Raji (cell line): Measurements from ENCODE around the gene CCNA2.
A peak's percentile ranks its signal among the peaks of the same experiment; 100 is the strongest.

Source experiments
- POLR2A ChIP-seq: IDR thresholded peaks from 2 replicates; pipeline ENCODE4 v1.6.1; 2011; ENCODE audit warnings: low read depth, low read length, control low read depth; ENCODE audit not compliant: insufficient read depth

Gene CCNA2

DNA sequence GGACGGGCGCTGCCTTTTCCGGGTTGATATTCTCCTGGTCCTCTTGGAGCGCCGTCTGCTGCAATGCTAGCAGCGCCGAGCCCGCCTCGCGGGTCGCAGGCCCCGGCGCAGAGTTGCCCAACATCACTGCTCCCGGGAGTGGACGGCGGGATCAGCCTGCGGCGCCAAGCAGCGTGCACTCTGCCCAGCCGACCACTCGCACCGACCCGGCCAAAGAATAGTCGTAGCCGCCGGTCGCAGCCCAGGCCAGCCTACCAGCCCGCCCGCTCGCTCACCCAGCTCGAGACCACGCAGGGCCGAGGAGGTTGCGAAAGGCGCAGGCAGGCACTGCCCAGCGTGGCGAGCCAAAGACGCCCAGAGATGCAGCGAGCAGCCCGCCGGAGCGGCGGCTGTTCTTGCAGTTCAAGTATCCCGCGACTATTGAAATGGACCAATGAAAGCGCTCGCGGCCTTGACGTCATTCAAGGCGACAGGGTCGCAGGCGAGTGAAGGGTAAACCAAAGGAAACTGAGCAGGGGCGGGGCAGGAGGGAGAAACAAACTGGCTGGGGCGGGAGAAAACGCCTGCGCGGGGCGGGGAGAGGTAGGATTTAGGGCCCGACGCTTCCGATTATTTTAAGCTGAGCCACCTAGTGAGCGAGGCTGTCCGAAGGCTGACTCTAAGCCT, at the start of gene CCNA2:
TSS of gene CCNA2 (minus strand) at position 379 of the 666 bp plus-strand sequence. CDS start at position 124, 255 bp downstream.
- TF ChIP-seq POLR2A = peak; percentile 95

DNA sequence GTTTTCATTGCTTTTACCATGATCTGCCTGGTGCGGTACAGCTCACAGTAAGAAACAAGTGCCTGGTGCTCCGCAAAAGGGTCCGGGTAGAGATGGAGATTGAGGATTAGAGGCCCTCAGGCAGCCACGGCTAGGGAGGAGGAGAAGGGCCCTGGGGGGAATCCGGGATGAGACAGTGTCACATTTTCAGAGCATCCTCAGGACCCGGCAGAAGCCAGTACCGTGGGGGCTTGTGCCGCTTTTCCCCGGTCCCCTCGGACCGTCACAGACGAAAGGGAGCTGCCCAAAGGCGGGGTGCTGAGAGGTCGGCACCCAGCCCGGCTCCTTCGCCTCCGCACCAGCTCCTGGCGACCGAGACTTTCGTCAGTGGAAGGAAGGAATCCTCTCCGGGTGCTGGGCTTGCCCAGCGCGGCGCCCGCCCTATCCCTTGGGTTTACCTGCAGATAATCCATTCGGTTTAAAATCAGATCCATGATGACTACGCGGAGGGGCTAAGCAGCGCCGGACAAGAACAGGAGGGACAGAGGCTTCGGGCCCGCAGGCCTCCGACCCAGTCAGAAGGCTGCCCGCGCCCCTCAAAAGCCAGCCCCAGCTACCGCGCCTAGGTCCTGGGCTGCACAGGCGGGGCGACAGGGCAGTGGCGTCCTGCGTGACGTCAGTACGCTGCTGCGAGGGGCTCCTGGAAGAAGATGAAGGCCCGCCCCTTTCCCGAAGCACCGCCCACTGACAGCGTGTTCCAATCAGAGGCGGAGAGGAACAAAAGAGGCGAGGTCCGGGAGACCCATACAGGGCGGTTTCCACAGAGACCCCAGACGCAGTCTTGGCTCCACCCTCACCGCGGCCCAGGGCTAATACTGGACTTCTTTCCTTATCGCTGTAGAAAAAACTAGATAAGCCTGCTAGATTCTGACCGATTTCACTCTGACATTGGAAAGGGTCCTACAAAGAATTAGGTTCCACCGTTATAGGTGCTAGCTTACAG, 46.4 kb upstream of the CCNA2 start, which contains the start of gene BBS7:
TSS of gene BBS7 (minus strand) at position 634 of the 982 bp plus-strand sequence. CDS start at position 473, 161 bp downstream.
- peak; percentile 94 for TF ChIP-seq POLR2A

DNA sequence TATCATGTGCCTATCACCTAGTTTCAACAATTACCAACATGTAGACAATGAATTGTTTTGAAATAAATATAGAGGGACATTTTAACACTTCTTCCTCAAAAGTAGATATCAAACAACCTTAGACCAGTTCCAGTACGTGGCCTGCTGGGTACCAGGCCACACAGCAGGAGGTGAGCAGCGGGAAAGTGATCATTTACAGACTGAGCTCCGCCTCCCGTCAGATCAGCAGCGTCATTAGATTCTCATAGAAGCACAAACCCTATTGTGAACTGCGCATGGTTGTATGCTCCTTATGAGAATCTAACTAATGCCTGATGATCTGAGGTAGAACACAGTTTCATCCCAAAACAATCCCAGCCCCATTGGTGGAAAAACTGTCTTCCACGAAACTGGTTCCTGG, 40.1 kb upstream of the CCNA2 start:
- no peak for TF ChIP-seq POLR2A

DNA sequence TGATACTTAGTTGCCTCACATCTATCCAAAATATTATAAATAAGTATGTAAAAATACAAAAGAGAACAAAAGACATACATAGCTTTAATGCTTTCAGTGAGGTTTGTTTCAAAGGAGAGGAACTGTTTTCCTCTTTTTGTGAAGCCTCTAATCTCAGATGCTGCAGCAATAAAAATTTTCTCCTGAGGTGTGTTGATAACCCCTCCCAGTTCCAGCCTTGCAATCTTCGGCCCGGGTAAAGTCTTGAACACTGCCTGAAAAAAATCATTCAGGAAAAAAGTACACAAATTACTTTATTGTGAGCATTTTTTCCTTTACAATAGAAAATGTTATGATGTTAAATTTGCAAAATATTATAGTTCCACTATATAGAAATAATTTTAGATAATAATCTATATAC, 37.7 kb upstream of the CCNA2 start:
- no peak for TF ChIP-seq POLR2A

DNA sequence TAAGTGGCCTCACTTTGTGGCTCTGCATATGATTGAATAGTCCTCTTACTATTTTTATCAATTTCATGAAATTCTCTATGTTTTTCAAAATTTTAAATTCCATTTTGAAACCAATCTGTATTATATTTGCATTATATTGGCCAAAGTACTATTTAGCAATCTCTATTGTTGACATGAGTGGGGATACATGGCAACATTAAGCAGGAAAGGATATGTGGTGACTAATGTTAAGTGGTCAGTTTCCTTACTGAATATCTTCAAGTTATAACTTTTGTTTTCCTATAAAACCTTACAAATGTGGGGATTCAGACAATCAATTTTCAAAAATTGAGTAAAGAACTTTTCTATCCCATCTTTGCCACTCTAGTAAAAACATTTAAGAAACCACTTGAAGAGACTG, 36.4 kb upstream of the CCNA2 start:
- no peak for TF ChIP-seq POLR2A

DNA sequence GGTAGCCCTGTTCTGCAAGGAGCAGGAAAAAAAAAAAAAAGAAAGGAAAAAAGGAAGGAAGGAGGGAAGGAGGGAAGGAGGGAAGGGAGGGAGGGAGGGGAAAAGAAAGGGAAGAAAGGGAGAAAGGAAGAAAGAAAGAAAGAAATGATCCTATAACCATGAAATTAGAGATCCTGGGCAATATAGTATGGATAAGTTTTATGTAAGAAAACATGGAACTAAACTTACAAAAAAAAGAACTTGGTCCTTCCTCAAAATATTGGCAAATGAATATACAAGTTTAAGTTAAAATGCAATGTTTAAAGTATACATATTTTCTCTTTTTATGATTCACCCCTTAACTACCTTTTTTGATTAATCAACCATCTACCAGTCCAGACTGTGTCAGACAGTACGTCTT, 27.7 kb upstream of the CCNA2 start:
- TF ChIP-seq POLR2A = no peak

DNA sequence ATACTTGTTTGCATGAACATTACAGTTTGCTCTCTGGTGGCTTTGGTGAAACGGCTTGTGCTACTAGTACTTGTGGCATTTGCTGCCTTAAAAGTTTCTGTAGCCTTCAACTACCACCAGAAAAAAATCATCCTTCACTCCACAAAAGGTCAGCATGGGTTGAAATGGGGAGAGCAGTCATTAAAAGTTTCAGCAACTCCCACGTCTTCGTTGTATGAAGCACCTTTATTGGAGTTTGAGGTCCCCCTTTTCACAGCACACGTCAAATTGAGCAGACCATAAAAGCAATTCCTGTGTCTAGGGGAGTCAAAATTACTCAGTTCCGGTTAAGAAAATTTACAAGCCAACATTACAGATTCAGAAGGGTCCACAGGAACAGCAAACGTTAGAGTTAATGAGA, 23.0 kb upstream of the CCNA2 start:
- no peak for TF ChIP-seq POLR2A

DNA sequence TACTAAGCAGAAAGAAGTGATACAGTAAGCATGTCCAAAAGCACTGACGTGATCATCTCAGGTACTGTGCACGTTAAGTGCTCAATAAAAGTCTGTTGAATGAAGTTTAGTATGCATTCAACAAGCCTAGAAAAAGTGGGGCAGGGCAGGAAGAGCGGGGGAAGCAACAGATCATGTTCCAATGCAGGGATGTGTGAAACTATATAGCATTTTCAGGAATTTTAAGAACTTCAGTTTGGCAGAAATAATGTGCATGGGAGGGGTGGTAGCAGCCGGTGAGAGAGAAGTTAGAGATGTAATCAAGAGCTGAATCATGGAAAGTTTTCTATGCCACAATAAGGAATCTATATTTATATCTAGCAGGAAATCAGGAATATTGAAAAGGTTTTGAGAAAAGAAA, 19.2 kb upstream of the CCNA2 start:
- no peak for TF ChIP-seq POLR2A

DNA sequence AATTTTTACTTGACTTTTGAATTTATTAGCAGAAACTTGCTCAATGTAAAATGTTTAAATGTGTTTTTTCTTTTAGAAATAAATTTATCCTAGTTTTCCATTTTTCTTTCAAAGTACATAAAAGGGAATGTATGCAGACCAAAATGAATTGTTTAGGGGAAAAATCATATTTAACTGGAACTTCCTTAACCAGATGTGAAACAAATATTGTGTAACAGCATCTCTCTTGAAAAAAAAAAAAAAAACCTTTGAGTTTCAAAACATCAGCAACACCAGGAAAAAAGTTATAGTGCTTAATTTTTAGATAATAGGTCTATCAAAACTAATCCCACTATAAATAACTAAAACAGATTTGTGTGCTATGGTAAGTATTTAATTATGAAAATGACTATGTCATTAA, 14.5 kb upstream of the CCNA2 start:
- no peak for TF ChIP-seq POLR2A

DNA sequence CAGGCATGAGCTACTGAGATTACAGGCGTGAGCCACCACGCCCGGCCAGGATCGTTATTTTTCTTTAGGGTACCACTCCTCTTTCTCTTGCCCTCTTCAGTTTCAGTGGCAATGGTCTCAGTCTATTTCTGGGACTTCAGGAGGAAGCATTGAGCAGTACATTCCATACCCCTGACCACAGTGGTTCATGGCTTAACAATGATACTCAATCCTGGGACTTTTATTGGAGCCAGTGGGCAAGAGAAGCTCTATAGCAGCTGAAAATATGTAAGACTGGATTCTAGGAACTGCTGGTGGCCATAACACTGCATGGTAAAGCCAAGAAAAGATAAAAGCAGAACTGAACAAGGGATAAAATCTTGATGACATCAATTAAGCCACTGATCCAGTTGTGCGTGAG, 5.8 kb upstream of the CCNA2 start:
- TF ChIP-seq POLR2A = no peak

DNA sequence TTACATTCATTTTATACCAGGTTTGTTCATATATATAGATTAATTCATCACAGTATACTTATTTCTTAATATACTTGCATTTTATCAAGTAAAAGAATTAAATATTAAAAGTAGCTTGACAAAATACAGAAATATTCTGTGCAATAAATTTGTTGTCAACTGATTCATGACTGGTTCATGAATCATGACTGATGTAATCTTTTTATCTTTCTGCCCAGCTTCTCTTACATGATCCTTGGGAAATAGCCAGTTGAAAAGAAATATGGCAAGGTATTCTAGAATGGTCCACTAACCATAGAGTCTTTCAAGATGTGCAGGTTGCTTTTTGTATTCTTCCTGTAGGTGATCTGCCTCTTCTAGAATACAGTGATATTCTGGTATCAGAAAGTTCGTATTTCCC, 4.2 kb upstream of the CCNA2 start:
- no peak for TF ChIP-seq POLR2A

DNA sequence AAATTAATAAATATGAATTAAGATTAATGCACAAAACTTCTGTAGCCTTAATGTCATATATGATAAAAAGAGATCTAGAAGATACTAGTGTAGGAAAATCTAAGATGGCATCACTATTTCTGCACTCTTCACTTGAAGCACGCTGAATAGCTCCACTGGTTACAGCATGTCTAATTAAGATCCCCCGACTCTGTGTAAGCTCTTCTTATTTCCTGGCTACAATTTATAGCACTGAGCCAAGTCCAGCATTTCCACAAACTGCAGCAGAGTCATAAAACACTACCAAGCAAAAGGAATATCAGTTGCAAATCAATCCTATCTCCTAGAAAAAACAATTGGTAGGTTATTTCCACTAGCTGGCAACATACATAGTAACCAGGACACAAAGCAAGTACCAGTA, 1.3 kb upstream of the CCNA2 start:
- TF ChIP-seq POLR2A = no peak

DNA sequence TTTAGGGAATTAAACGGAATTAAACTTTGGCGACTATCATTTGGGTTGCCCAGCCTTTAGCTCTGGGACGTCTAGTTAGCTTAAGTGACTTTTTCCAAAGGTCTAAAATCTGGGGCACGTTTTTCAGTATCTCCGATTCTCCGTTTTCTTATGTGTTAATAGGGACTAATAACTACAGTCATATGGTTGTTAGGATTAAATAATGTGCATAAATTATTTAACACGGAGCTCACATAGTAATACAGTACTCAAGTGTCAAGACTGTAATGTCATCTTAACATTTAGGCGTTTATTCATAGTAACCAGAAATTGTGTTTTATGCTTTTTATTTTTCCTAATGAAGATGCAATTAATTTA, 466 bp upstream of the CCNA2 start:
- TF ChIP-seq POLR2A = no peak

DNA sequence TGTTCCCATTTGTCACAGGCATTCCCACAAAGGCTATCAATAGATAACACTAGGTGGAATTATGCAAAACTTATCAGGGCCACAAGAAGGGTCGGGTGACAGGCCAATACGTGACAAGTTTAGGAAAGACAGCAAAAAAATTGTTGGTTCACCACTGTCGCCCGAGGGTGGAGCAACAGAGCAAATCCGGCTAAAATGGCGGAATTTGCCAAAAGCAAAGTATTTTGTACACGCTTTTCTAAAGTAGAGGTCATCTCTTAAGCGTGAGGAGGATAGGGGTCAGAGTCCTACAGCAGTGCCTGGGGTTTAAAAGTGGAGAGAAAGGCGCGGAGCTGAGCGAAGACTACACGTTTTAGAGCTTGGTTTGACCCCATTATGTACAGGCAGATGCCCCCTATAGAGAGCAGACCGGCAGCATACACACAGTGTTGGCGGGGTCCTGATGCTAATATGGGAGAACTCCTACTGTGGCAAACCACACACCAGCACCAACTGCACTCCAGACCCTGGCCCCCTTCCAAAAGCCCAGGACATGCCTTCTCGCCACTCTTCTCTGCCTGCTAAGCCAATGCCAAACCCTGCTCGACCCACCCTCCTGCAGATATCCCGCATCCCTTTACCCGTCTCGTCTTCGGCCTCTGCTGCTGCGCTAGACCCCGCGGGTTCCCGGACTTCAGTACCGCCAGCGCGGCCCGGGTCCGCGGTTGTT, 733 bp downstream of the CCNA2 start:
- TF ChIP-seq POLR2A = peak; percentile 42

DNA sequence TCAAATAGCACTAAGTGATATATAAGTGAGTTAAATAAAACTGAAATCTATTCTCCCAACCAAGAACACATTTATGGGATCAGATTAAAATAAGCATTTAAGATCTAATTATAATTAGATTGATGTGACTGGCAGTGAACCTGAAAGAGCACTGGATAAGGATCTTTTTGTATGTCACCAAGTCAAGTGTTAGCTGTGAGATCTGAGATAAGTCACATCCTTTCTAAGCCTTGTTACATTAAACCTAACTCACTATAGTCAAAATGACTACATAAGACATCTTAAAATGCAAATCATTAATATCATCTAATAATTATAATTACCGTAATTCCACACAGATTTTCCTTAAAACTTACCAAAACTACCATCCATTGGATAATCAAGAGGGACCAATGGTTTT, 1.6 kb downstream of the CCNA2 start:
- TF ChIP-seq POLR2A = no peak
